ENCODE results near the gene GPR35. TPM values are rescaled to one million over a fixed set of nuclear protein-coding genes. Genes with fewer than 3 reads are reported as not detected.
A peak's percentile ranks its signal among the peaks of the same experiment; 100 is the strongest.

Gene GPR35
- total and polyA plus RNA-seq, 2 of the 13 experiments (the other 11 are each of a cell fraction or from before 2014, with no cell fraction given), result 27.1 to 44.2 TPM

- TF ChIP-seq NR1H2 (CRISPR knock-in tag; IDR thresholded peaks at IDR 0.05; ENCODE audit: borderline replicate concordance, low read depth) (no peak), LBX2 (CRISPR knock-in tag; IDR thresholded peaks at IDR 0.05; ENCODE audit: borderline replicate concordance) (no peak), DBP (CRISPR knock-in tag; IDR thresholded peaks at IDR 0.05; ENCODE audit: not compliant biosample characterization) (no peak), ZNF343 (CRISPR knock-in tag; IDR thresholded peaks at IDR 0.05) (no peak), ZBTB7B (CRISPR knock-in tag; IDR thresholded peaks at IDR 0.05) (no peak), ZNF800 (CRISPR knock-in tag; IDR thresholded peaks at IDR 0.05) (peak; percentile 81; the same call in 1 of the 2 replicates), AHR (CRISPR knock-in tag; IDR thresholded peaks at IDR 0.05) (0 out of 2 replicates have a peak, but pooled peaks have one; percentile 74), ZNF691 (CRISPR knock-in tag; IDR thresholded peaks at IDR 0.05; ENCODE audit: borderline replicate concordance, low read depth) (no peak; the same call in 1 of the 2 replicates), KDM5A (IDR thresholded peaks at IDR 0.05; ENCODE audit: borderline replicate concordance, low read length) (peak; percentile 47; the same call in 1 of the 2 replicates), ZNF616 (CRISPR knock-in tag; IDR thresholded peaks at IDR 0.05; ENCODE audit: low read depth) (0 out of 2 replicates have a peak, but pooled peaks have one; percentile 22), GATA4 (IDR thresholded peaks at IDR 0.05; ENCODE audit: borderline replicate concordance, low read depth) (peak; percentile 42; the same call in 1 of the 2 replicates), ZNF234 (CRISPR knock-in tag; conservative IDR thresholded peaks at IDR 0.05) (no peak), IKZF5 (CRISPR knock-in tag; IDR thresholded peaks at IDR 0.05) (peak; percentile 91), MBD4 (IDR thresholded peaks at IDR 0.05; ENCODE audit: borderline replicate concordance, low read length) (no peak), ZNF350 (CRISPR knock-in tag; IDR thresholded peaks at IDR 0.05; ENCODE audit: borderline replicate concordance, low read depth) (peak; percentile 82; the same call in 1 of the 2 replicates), ZNF781 (CRISPR knock-in tag; IDR thresholded peaks at IDR 0.05; ENCODE audit: borderline replicate concordance, not compliant biosample characterization) (no peak), MED13 (CRISPR knock-in tag; IDR thresholded peaks at IDR 0.05) (no peak), HNRNPL (IDR thresholded peaks at IDR 0.05; ENCODE audit: low read depth, low read length) (no peak), MTERF4 (CRISPR knock-in tag; IDR thresholded peaks at IDR 0.05) (no peak; the same call in 1 of the 2 replicates), ZNF841 (CRISPR knock-in tag; IDR thresholded peaks at IDR 0.05; ENCODE audit: borderline replicate concordance) (no peak)
Measured at GRCh38 chr2:240604291-240604938, 20.9 kb upstream of the GPR35 start (continued).
